Fibroblast of mammary gland (primary cell): ENCODE results near the gene GPR176.
"Not testable (repeated sequence)": the region's sequence is repeated elsewhere in the genome, so short reads cannot be mapped to it uniquely, and the experiment has no call there.

ENCODE experiments used
- DNase-seq: peaks from one replicate; pipeline ENCODE4 v3.0.0-alpha.2; 2010; ENCODE audit warnings: low read depth
- H3K4me3 ChIP-seq: 2 replicates; pipeline ENCODE4 v1.5.1; 2011; ENCODE audit warnings: low read depth, mild to moderate bottlenecking, low read length, moderate library complexity; ENCODE audit not compliant: control insufficient read depth
- TF ChIP-seq, protein P1 (sequence below): conservative IDR thresholded peaks from 2 replicates; pipeline ENCODE4 v1.5.1; 2011; ENCODE audit warnings: low read depth, low read length, inconsistent platforms; ENCODE audit not compliant: control insufficient read depth, insufficient read depth

Gene GPR176

GRCh38 chr15:39896846-39897245 is 23.2 kb downstream of the GPR176 start:
- TF ChIP-seq, protein P1, sequence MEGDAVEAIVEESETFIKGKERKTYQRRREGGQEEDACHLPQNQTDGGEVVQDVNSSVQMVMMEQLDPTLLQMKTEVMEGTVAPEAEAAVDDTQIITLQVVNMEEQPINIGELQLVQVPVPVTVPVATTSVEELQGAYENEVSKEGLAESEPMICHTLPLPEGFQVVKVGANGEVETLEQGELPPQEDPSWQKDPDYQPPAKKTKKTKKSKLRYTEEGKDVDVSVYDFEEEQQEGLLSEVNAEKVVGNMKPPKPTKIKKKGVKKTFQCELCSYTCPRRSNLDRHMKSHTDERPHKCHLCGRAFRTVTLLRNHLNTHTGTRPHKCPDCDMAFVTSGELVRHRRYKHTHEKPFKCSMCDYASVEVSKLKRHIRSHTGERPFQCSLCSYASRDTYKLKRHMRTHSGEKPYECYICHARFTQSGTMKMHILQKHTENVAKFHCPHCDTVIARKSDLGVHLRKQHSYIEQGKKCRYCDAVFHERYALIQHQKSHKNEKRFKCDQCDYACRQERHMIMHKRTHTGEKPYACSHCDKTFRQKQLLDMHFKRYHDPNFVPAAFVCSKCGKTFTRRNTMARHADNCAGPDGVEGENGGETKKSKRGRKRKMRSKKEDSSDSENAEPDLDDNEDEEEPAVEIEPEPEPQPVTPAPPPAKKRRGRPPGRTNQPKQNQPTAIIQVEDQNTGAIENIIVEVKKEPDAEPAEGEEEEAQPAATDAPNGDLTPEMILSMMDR = no peak
- H3K4me3 ChIP-seq = no peak overlapping the region
- peak; percentile 56 for DNase-seq

DNA sequence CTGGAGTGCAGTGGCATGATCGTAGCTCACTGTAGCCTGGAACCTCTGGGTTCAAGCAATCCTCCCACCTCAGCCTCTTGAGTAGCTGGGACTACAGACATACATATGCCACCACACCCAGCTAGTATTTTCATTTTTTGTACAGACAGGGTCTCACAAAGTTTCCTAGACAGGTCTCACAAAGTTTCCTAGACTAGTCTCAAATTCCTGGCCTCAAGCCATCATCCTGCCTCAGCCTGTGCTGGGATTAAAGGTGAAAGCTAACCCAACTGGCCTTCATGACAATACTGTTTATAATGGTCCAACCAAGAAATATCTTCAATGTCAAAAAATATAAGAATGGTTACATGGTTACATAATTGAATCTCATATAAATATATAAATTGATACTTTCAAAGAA is 24.0 kb downstream of the GPR176 start:
- TF ChIP-seq, protein P1 = no peak
- no peak for DNase-seq
- no peak overlapping the region for H3K4me3 ChIP-seq

- not testable (repeated sequence) for H3K4me3 ChIP-seq, DNase-seq
Observed at GRCh38 chr15:39893051-39893450, 27.0 kb downstream of the GPR176 start.

- peak; percentile 44 for DNase-seq
- TF ChIP-seq, protein P1 = no peak
- no peak overlapping the region for H3K4me3 ChIP-seq
Observed at GRCh38 chr15:39892418-39892817, 27.6 kb downstream of the GPR176 start.

DNA sequence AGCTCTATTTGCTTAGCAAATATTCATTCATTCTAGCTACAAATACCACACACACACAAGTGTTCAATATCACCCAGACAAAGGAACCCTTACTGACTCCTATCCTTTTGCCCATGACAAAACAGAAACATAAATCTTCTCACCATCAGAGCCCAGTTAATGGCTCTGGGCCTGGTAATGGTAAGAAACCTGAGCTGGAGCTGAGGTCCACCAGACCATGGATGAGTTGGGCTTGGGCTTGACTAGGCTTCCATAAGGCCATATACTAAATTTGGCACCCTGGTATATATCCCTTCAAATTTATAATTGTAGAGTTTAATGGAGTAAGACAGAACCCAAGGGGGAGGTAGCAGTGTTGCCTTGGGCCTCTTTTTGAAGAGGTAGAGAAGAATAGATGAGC is 29.4 kb downstream of the GPR176 start:
- no peak overlapping the region for H3K4me3 ChIP-seq
- TF ChIP-seq, protein P1 = no peak
- no peak for DNase-seq

GRCh38 chr15:39889601-39890000 is 30.5 kb downstream of the GPR176 start:
- TF ChIP-seq, protein P1 = no peak
- no peak for DNase-seq
- no peak overlapping the region for H3K4me3 ChIP-seq

DNA sequence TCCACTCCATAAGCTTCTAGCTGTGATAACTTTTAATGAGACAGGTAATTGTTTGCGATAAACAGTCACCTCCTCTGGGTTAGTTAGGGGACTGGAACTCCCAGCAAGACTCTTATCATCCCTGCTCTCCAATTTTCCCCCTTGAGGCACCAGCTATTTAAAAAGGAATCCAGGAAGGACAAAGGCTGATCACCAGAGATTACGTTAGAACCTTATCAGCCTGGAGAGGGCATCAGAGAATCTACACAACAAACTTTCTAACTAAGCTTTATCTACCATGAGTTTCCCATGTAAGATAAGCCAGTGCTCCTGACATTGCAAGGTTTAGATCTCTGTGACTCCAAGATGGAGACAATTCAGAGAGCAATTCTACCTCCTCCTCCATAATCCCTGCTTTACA is 31.3 kb downstream of the GPR176 start:
- no peak for DNase-seq
- TF ChIP-seq, protein P1 = no peak
- H3K4me3 ChIP-seq = no peak overlapping the region

- no peak overlapping the region for H3K4me3 ChIP-seq
- DNase-seq = no peak
- TF ChIP-seq, protein P1 = no peak
Observed at GRCh38 chr15:39888243-39888642, 31.8 kb downstream of the GPR176 start.
